NCI-H446 treated with DMSO at 0.1 percent for 48 hours (cell line): ENCODE data around the gene MSI2.

ENCODE experiments used
- DNase-seq: peaks from one replicate; lab custom pipeline; 2025; lab: John Stamatoyannopoulos, UW

Gene MSI2

DNA sequence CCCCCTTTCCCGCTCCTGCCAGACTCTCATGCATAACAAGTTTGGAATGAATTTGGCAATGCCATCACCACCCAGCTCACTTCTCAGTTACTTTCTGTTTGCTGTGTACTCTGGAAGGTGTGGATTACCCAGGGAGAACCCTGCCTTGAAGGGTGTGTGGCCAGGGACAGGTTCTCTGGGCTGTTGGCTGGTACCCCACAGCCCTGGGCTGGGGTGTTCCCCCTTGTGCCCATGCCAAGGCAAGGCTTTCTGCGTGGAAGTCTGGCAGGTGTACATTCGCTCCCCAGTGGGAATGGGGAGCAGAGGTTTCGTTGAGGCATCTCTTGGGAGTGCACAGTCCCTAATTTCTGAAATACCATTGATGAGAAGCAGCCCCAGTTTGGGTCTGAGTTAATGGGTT lies 301.1 kb downstream of the MSI2 start:
- DNase-seq, result no peak

DNA sequence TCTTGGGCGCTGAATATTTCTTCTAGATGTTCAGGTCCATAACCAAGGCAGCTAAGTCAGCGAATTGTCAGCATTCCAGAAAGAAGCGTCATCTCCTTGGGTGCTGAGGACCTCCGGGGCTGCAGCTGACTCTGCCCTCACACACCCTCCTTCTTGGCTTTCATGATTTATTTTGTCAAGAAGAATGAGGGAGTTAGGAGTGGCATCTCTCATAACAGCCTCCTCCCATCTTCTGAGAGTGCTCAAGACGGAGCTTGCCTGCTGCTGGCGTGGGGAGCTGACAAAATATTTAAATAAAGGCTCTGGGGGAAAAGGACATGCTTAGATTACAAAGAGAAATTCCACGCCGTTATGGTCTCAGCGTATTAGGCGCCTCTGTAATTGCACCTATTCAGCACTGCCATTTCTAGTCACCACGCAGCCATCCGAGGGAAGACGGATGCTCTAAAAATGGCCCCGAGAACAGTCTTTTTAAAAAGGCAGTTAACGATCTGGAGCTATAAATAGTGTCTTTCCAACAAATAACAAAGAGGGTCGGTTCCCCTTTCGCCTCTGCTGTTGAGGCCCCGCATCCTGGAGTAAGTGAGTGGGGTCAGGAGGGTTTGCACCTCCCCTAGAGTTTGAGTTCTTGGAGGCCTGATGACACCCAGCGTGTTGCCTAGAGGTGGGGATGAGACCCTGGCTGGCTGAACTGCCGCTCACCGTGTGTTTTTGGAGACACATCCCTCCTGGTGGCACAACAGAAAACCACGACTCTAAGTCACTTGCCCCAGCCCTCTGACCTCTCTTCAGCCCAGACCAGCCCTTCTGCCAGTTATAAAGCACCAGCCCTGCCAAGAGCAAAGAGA lies 301.7 kb downstream of the MSI2 start:
- DNase-seq, result no peak

DNA sequence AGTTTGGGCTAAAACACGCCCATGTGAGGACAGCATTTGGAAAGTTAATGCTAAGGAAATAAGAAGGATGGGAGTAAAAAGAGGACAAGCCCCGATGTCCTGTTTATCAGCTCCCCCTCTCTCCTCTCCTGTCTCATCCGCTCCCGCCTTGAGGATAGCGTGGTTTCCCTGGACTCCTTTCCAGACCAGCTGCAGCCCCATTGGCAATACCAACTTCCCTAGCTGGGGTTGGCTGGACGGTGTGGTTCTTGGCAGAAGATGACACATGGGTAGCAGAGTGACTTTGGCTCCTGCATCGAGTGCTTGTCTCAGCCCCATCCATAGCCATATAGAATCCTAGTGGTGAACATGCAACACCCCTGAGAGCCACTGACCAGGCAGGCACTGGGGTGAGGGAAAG lies 302.9 kb downstream of the MSI2 start:
- DNase-seq, result no peak

DNA sequence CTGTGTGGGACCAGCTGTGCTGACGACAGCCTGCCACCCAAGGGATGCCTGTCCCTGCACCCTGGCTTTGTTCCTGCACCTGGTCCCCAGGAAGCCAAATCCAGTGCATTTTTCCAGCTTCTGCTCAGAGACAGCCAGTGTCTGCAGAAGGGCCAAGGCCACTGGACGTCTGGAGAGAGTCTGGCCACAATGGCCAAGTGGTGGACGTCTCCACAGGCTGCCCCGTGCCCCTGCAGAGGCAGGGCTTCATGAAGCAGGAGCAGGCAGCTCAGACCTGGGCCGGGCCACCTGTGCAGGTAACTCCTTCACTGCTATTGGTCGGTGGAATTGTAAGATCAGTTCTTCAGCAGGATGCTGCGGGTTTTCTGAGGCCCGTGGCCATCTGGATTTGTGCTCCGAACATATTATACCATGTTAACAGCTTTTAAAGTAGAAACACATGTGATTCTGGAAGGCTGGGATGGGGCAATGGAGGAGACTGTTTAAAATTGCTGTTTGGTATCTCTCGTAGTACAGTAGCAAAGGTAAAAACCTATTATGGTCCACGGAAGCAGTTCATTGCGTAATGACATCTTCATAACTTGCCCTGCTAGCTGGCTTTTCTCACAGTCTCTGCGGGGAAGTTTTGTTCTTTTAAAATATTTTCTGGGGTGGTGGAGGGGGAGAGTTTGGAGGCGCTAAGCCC lies 303.5 kb downstream of the MSI2 start:
- DNase-seq, result no peak

DNA sequence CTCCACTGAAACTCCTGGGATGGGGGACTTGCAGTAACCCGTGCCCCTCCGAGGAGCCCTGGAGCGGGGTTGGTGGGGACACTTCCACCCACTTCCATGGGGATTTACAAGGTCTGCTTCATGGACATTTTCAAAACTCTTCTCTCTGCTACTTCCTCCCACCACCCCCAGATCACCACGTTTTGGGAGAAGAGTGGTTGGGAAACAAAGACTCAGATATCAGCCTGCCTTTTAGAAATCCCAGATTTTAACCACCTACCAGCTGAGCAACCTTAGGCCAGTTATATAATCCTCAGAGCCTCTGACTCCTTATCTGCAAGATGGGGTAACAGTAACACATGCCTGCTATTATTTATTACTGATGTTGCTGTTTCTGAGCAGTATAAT lies 304.0 kb downstream of the MSI2 start:
- DNase-seq, result no peak

DNA sequence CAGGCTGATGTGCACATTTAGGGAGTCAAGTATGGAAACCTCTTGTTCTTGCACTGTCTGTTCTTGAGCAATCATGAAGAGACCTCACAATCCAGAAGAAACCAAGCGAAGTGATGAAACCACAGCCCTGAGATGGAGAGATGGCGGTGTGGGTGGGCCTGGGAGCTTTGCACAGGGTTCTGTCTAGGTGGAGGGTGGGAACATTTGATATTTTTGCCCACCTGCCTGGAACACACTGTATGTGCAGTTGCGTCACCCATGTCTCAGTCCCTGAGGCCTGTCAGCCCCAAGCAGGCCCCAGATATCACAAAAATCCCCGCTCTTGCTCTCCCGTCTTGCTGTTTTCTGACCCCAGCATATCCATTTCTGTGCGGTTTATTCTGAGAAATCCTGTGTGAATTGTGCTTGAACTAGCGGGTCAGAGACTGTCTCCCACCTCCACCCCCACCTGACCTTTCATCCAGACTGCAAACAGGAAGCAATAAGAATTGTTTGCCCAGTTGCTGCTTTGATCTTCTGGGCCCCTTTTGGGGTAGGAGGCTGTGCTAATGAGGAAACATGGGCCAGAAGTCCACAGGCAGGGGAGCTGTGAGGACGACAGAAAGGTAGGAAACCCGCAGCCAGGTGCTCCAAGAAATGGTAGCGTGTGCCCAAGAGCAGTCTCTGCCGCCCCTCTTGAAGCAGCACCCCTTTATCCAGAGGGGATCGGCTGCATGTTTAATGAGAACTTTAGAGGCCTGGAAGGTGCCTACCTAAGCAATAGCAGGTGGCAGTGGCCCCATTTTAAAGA lies 304.9 kb downstream of the MSI2 start:
- no peak for DNase-seq

DNA sequence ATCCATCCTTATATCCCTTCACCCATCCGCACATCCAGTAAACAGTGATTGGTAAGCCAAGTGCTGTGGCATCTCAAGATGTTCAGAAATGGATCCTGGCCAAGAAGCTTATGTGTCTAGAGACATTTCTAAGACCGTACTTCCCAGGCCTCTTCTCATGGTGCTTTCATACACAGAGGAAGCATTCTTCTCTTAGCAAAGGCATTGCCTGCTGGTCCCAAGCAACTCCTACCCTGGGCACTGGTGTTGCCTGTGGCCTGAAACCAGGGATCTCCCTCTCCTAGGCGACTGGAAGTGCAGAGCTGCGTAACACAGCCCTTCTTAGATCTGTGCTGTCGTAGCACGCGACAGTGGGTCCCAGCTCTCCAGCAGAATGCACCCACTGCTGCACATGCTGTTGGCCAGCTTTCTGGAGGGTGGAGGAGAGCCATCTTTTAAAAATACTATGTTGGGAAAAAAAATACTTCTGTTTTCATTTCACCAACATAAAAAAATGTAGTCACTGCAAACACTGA lies 305.9 kb downstream of the MSI2 start:
- DNase-seq, result peak; percentile 83

DNA sequence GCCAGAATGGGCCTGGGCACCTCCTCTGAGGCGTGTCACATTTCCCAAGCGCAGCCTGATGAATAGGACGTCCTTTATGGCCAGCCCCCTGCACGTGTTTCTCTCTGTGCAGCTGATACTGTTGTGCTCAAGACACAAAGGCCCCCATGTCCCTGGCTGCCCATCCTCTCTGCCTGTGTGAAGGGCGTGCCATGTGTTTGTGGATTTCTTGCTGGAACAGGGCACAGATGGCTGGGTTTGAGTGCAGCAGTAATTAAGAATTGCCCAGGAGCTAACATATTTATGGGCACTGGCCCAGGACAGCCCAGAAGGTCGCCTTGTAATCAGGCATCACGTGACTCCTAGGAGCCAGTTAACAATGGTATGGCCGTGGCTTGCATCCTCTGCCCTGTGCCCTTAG lies 307.6 kb downstream of the MSI2 start:
- peak; percentile 91 for DNase-seq

DNA sequence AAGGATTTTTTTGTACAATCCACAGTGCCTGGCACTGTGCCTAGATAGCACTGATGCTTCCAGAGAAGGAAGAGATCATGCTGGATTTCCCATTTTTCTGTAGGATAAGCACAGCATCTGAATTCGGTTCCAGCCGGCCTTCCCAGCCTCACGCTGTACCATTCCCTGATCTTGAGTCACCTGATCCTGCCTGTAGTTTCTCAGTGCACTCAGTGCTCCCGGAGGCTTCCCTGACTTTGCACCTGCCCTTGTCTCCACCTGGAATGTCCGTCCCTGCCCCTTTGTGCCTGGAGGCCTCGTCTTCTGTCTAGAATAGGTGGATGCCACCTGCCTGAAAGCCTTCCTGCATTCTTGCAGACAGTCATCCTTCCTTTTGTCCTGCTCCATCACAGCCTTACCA lies 308.9 kb downstream of the MSI2 start:
- DNase-seq, result no peak

DNA sequence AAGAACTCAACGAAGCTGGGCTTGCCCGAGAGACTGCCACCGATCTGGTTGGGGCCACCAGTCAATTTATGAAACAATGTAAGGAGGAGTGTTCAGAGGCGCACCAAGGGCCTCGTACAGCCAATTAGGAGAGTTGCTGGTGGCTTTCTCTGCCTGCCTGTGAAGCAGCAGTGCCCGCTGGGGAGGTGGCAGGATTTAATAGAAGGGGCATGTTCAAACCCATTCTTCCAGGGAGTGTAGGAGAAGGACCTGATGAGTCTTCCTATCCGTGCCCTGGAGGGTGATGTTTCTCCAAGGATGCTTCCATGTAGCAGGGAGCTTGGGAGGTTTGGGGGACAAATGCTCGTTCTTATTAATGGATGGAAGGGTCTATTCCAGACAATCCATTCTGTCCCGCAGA lies 310.4 kb downstream of the MSI2 start:
- DNase-seq, result no peak

DNA sequence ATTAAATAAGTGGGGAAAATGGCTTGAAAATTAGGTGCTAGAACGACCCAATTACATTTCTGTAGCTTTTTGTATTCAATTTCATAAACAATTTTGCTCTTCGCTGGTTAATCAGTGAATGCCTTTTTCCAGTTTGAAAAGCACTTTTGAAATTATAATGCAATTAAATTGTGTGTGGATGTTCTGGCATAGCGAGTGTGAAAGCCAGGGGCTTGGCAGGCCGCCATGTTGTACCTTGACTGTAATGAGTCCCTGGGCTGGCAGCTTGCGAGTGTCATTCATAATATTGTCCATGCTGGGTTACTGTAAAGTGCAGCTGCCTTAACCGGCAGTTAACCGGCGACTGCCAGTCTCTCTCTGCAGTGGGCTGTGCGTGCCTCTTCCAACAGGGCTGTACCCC lies 310.9 kb downstream of the MSI2 start:
- DNase-seq, result peak; percentile 34

DNA sequence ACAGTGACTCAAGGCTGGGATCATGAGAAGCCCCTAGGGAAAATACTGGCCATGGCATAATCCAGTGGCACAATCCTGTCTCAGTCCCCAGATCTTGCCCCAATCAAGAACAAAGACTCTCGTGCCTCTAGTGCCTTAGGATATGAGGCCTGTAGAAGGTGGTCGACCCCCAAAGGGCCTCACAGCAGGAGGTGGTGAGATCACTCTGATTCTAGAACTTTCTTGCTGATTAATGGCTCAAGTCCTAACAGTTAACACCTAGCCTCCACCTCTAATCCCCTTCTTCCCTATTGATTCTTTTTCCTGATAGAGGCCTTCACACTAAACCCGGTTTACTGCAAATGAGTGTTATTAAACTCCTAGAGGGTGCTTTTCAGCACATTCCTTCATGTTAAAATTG lies 312.0 kb downstream of the MSI2 start:
- DNase-seq, result no peak

DNA sequence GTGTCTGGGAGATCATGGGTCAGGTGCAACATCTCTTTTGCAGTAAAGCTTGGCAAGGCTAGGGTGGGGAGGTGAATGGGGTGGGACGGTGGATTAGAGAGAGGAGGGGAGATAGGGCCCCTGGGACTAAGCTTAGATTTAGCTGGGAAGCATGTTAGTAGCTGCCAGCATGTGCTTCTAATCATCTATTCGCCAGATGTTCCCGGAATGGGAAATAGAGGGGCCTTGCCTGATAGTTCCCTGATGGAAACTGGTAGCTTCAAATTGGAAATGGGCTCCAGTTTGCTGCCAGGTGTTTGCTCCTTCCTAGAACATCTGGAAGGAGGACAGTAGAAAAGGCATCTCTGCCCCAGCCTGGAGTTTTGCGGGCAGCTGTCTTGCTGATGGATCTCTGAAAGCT lies 312.7 kb downstream of the MSI2 start:
- no peak for DNase-seq

DNA sequence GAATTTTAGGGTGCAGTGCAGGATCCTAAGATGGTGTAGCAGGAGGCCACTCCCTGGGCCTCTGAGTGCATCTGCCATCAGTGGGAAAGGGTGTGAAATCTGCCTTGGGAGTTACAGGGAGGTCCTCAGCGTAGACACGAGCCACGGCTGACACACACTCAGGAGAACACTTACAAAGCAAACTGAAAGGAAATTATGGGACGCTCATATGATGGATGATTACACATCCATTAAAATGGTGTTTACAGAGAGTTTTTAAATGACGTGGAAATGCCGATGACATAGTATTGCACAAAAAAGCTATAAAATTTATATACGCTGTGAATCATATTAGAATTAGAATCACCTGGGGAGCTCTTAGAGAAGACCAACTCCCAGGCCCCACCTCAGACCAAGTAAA lies 313.5 kb downstream of the MSI2 start:
- DNase-seq, result no peak

DNA sequence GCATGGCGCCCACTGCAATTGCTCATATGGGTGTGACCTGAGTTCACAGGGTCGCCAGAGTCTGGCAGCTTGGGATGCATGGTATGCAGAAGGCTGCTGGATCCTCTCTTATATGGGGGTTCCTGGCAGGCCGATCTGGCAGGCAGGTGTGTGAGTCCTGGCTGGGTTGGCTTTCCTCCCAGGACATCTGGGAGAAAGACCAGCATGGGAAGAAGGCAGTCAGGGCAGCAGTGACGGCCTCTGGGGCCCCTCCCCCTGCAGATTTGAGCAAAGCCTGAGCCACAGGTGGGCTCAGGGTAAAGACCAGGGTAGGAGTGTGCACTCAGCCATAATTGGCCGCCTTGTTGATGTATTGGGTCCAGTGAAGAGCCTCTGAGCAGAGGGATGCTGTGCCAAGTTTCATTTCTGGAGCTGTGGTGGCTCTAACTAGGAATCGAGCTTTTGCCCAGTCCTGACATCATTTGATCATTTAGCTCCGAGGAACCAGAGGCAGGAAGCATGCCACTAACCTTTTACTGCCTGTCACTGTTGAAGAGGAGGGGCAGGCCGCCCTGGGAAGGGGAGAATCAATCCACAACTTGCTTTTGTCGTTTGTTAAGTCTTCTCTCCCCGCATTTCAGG lies 314.5 kb downstream of the MSI2 start:
- DNase-seq, result peak; percentile 39

DNA sequence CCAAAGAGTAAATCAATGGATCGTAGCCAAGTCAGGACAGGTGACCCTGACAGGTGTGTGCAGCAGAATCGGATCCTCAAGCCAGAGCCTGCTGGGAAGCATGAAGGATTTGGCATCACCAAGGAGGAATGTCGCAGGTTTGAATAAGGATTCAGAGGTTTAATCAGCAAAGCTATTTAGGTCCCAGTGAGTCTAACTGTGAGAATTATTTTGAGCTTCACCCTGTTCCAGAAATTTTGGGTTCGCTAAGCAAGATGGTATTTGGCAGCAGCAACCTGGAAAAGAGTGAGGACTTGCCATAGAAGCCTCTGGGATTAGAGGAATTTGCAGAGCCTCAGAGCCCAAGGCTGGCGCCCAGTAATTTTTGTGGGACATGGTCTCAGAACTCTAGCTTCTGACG lies 315.7 kb downstream of the MSI2 start:
- DNase-seq, result no peak

DNA sequence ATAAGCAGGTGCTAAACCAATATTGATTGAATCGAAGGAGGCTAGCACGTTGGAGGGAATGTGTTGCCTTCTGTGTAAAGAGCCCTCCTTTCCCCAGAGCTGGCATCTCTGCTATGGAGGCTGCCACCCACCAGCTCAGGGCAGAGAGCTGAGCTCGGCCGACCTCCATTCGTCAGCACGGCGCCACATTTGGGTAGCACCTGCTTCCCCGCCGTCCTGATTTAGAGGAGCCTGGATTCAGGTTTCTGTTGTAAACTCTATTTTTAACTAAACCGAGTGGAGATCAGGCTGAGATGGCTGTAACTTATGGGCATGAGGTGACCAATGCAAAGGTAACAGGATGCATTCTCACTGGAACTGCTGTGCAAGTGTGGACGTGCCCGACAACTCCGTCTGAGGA lies 316.3 kb downstream of the MSI2 start:
- no peak for DNase-seq

DNA sequence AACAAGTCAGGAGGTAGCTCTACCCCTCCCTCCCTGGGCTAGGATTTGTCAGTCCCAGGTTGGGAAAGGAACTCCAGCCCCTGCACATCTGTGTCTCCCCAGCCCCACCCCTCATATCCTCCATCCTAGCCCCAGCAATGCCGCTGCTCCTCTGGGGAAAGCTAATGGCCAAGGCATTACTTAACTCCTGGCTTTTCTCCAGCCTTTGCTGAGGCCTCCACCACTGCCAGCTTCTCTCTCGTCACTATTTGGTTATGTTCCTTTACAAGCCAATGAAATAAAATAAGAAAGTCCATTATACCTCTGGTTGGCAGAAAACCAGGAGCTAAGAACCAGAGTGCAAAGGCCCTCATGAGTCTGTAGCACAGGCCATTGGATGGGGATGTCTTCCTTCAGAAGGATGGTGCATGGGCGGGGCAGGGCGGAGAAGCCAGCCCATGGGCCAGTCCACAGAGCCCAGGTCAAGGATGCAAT lies 317.8 kb downstream of the MSI2 start:
- DNase-seq, result peak; percentile 79

DNA sequence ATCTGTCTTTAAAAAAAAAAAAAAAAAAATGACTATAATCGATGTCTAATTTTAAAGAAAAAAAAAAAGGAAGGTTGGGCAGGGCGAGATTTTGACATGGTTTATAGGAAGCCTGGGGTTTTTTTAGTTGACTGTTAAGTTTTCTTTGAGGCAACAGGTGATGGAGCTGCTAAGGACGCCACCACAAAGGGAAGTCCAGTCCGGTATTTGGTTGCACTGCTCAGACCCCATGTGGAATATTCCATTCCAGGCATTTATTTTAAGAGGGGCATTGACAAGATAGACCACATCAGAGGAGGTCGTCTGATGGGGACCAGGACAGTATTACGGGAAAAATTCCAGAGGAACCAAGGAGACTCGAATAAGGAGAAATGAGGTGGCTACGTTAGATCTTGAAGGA lies 320.4 kb downstream of the MSI2 start:
- DNase-seq, result no peak

DNA sequence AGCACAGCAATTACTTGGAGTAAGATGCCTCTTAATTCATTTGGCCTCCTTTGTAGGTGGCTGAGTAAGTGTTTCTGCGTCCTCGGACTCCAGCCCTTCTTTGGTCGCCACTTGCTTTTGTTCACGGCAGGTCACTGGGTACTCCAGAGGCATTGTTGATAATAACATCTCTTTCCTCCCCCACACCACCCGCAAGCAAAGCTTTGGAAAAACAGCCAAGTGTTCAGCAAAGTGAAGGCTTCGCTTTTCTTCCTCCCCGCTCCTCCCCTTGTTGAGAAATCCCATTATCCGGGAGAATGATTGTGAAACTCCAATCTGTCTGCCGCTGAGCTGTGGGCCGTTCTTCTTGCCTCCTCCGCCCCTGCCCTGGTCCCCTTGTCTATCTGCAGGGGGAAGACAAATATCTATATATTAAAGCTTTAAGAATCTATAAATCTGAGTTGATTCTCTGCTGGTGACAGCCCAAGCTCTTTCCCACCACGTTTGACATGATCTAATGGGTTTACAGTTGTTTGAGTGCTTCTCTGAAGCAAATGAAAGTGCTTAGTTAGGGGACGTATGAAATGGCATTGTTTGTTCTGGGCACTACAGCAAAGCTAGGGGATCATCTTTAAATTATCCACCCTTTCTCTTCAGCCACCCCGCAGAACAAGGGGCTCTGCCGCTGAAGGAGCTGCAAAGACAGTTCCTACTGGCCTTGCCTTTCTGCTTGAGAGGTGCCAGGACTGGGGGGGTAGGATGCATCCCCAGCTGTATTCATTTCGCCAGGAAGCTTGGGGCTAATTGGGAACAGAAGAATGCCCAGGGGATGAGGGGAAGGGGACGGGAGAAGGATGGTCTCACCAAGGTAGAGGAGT lies 321.7 kb downstream of the MSI2 start:
- DNase-seq, result no peak

DNA sequence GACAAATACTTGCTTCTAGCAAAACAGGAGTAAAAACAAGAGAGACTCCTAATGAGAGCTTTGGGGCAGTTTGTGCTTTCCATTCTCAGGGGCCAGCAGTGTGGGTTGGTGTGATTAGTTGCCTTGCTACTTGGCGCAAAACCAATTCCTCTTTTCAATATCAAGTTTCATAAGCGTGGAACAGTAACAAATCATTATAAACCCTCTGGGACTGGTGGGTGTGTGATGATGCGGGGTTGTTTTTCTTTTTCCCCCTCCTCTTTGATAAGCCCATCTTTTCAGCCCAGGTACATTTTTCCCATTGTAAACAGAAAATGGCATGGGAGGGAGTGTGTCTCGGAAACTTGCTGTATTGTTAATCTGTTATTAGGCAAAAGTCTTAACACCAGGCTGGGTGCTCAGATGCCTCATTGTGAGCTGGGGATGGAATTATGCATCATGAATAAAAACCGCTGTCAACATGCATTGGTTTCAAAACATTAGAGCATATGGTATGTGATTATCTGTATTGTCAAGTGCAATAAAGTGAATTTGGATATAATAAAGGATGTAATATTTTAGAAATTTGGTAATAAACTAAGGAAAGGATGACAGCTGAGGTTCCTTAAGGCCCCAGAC lies 322.4 kb downstream of the MSI2 start:
- no peak for DNase-seq
